ENCODE data around the gene DPCD. TPM values are rescaled to one million over a fixed set of nuclear protein-coding genes. Genes with fewer than 3 reads are reported as not detected.
A peak's percentile ranks its signal among the peaks of the same experiment; 100 is the strongest.

Gene DPCD
- total and polyA plus RNA-seq, 2 of the 8 experiments (the other 6 are each of a cell fraction or from before 2014, with no cell fraction given): 21.2 to 31.4 TPM

- no peak overlapping the region for H3K9ac ChIP-seq (replicated peaks in 1 of 4; ENCODE audit: extremely low read depth in 1 of 4, low read depth in 3 of 4, low read length in 3 of 4)
- no peaks in the 10 kb centered on the region for H3K9me3 ChIP-seq (ENCODE audit: insufficient read depth in 2 of 2, low read depth in 1 of 2, low read length in 1 of 2)
- H2BK20ac ChIP-seq (ENCODE audit: low read length): peak overlapping the region; percentile 80; the same call in 1 of the 2 replicates
- 50% methylated on average over 13 of the region's 13 CpGs; no CpG with 5 or more reads in 1 of the 2 experiments for WGBS, 2 experiments (ENCODE audit: extremely low coverage in 1 of 2, insufficient coverage in 1 of 2, insufficient read length in 1 of 2, insufficient replicate concordance in 2 of 2, low coverage in 1 of 2, low lambda C conversion rate in 2 of 2, missing lambda C conversion rate in 1 of 2)
- H2AK5ac ChIP-seq (ENCODE audit: low read depth, low read length): peak overlapping the region; percentile 82; the same call in 1 of the 2 replicates
- H3K36me3 ChIP-seq (ENCODE audit: control insufficient read depth in 2 of 4, insufficient read depth in 4 of 4, low read length in 3 of 4): peaks cover 0 to 13% (median 2%) of the 10 kb centered on the region in 4 experiments; a peak in 4 of 8 replicates
- H3K79me1 ChIP-seq (ENCODE audit: low read depth, low read length): no peaks in the 10 kb centered on the region; the same call in 1 of the 2 replicates
- peaks cover 5 to 17% (median 13%) of the 10 kb centered on the region in 4 experiments for H3K4me1 ChIP-seq (replicated peaks in 1 of 4; ENCODE audit: control insufficient read depth in 3 of 4, insufficient read depth in 4 of 4, low read length in 3 of 4)
- no peaks in the 10 kb centered on the region for H3K79me2 ChIP-seq (ENCODE audit: control insufficient read depth in 1 of 2, insufficient read depth in 2 of 2, low read length in 2 of 2)
- H4K5ac ChIP-seq (ENCODE audit: insufficient read length, low read depth, low read length): peak overlapping the region; percentile 51
- no peak overlapping the region for H2BK120ac ChIP-seq (replicated peaks; ENCODE audit: low read depth, low read length)
- CTCF ChIA-PET (ENCODE audit: partially characterized antibody): interaction anchor here (0.8 to 10.9 kb wide), 19 partner anchors 11 to 401 kb away, joined by 3 to 131 read pairs (median 4); partner anchors contain the start of gene NPM3
- H3K4me2 ChIP-seq (ENCODE audit: insufficient read depth in 1 of 2, low read depth in 2 of 2, low read length in 2 of 2): peak overlapping the region; percentile 31 to 45; a peak in 3 of 4 replicates
- 0 out of 2 replicates have a peak overlapping the region, but pooled peaks have one; percentile 45 for H4K8ac ChIP-seq (ENCODE audit: extremely low read depth, insufficient read depth, low read length)
- H3K4ac ChIP-seq (replicated peaks; ENCODE audit: insufficient read length, low read depth, low read length): no peak overlapping the region
- DNase-seq (ENCODE audit: low read depth in 1 of 2, low spot score in 2 of 2): peak in 1 of 2 experiments; percentile 66
- no peak overlapping the region for H2AFZ ChIP-seq (ENCODE audit: low read length)
- no peak overlapping the region for H3K23ac ChIP-seq (ENCODE audit: insufficient read length)
- H3K23me2 ChIP-seq (ENCODE audit: low read depth, low read length): no peaks in the 10 kb centered on the region
- peak overlapping the region; percentile 24; the same call in 1 of the 2 replicates for H3K18ac ChIP-seq (ENCODE audit: extremely low read depth, low read length)
- no peaks in the 10 kb centered on the region for H3K27me3 ChIP-seq (replicated peaks in 1 of 4; ENCODE audit: control insufficient read depth in 3 of 4, extremely low read depth in 1 of 4, insufficient read depth in 3 of 4, low read length in 3 of 4)
- H3K14ac ChIP-seq (ENCODE audit: insufficient read length): no peak overlapping the region
- H2BK15ac ChIP-seq (ENCODE audit: low read length): peak overlapping the region; percentile 72; the same call in 1 of the 2 replicates
- H3K56ac ChIP-seq (replicated peaks; ENCODE audit: insufficient read length, low read depth, low read length): no peak overlapping the region
- H3K4me3 ChIP-seq (ENCODE audit: extremely low read depth in 1 of 4, insufficient read depth in 2 of 4, low read depth in 3 of 4, low read length in 4 of 4): no peak overlapping the region
- no peak overlapping the region for H3K27ac ChIP-seq (ENCODE audit: low read depth, low read length)
- POLR2A ChIA-PET (ENCODE audit: partially characterized antibody): interaction anchor here (0.9 to 3.0 kb wide), 6 partner anchors 10 to 203 kb away, joined by 3 to 10 read pairs (median 4); partner anchors contain the start of gene OGA
- no peak for FAIRE-seq
- H2BK5ac ChIP-seq (ENCODE audit: low read depth, low read length): 0 out of 2 replicates have a peak overlapping the region, but pooled peaks have one; percentile 24
- peak overlapping the region; percentile 92 for H2BK12ac ChIP-seq (ENCODE audit: low read depth, low read length)
- peak overlapping the region; percentile 41 for H4K91ac ChIP-seq (replicated peaks; ENCODE audit: insufficient read length, low read length)
- peaks cover 0 to 1% of the 10 kb centered on the region in 2 experiments for H4K20me1 ChIP-seq (replicated peaks in 1 of 2; ENCODE audit: control insufficient read depth in 1 of 2, insufficient read depth in 2 of 2, low read length in 2 of 2)
- TF ChIP-seq RAD21 (IDR thresholded peaks at IDR 0.05 in 1 of 2, conservative IDR thresholded peaks at IDR 0.05 in 1 of 2; ENCODE audit: low read depth in 2 of 2, low read length in 2 of 2): 0 out of 4 replicates have a peak, but pooled peaks of 1 of the 2 experiments have one; percentile 5
- peak; percentile 85 for TF ChIP-seq TEAD4 (IDR thresholded peaks at IDR 0.05; ENCODE audit: low read depth, low read length)
- TF ChIP-seq RFX5 (IDR thresholded peaks at IDR 0.05; ENCODE audit: borderline replicate concordance, low read depth, low read length): no peak
- no peak for TF ChIP-seq NANOG (IDR thresholded peaks at IDR 0.05; ENCODE audit: insufficient read depth, low read depth, low read length, poor library complexity, severe bottlenecking)
- TF ChIP-seq HDAC6 (IDR thresholded peaks at IDR 0.05; ENCODE audit: low read depth, low read length): no peak
- TF ChIP-seq EZH2 (IDR thresholded peaks at IDR 0.05; ENCODE audit: low read depth, low read length, severe bottlenecking): no peak
- 0 out of 2 replicates have a peak, but pooled peaks have one; percentile 34 for TF ChIP-seq SP1 (IDR thresholded peaks at IDR 0.05; ENCODE audit: low read depth, low read length)
- TF ChIP-seq YY1 (IDR thresholded peaks at IDR 0.05; ENCODE audit: low read depth, low read length): 0 out of 2 replicates have a peak, but pooled peaks have one; percentile 5
Observed at GRCh38 chr10:101614663-101615524, 26.8 kb downstream of the DPCD start.

All from H1 (cell line).